Activated CD4-positive, alpha-beta T cell treated with anti-CD3 and anti-CD28 coated beads for 48 hours (primary cell): Measurements from ENCODE around the gene TIFAB.

ENCODE experiments used
- DNase-seq: peaks from one replicate; pipeline ENCODE4 v3.0.0-alpha.2; 2020

Gene TIFAB

DNA sequence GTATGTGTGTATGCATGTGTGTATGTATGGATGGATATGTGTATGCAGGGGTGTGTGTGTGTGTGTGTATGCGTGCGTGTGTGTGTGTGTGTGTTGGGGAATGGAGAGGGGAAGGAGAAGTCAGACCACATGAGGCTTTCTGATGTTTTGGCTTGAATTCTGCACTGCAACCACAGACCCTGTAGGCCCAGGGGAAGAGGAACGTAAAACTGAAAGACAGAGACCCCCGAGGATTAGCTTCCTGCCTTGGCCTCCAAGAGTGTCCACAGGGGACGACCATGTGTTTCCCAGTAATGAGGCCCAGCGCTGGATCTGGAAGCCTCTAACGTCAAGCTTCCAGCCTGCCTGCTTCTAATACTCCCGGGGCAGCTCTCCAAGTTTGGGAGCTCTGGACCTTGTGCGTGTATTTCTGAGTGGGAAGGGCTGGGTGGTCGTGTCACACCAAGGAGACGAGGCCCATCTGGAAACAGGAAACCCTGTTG, 10.8 kb downstream of the TIFAB start:
- no peak for DNase-seq

DNA sequence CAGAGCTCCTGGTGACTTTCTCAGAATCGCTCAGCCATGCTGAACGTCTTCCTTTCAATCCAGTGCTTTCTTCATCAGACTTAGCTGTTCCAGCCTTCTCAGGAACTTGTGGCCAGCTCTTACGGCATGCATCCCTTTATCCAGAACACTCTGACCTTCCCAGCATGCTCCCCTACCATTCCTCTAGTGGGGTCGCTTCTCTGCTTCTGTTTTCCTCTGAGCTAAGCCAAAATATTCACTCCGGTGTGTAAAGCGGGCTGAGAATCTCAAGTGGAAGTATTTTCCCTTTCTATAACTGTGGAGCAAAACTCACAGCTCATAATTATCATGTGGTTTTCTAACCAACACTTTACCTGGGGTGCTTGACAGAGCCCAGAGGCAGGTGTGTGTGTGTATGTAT, 11.2 kb downstream of the TIFAB start:
- no peak for DNase-seq

DNA sequence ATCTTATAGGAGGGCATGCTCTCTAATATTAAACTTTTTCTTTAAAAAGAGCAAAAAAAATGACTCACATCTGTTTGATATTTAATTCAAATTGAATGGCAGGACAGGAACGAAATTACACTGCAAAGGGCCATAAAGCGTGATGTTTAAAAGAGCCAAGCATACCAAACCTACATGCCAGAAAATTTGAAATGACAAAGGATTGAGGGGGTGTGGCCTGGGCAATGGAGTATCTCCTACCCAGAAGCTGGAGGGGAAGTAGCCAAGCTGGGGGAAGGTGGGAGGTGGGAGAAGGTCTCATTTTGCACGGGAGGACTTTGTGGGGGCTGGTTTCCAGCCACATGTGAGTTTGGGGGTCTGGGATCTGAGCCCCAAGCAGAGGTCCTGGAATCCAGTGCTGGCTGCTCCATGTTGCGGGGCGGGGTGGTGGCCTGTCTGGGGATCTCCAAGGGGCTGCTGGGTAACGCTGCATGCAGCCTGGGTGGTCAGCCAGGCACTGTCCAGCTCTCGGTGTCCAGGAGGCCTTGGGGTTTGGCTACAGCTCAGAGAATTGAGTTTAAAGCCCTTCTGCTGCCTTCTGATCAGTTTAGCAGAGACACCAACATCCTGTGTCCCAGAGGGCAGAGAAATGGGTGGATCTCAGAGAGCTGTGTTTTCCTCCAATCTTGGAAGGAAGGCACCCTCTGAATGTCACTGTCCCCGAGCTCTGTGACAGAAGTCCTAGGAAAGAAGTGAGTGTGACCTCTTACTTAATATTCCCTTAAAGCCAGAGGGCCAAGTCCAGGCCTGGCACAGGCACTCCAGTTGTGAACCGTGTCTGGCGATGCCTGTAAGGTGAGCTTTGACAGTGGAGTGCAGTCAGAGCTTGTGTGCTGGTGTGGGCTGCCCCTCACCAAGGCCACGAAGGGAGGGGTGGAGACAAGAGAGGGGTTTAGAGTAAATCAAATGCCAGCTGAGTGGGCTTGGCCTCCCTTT, 12.6 kb downstream of the TIFAB start:
- no peak for DNase-seq

DNA sequence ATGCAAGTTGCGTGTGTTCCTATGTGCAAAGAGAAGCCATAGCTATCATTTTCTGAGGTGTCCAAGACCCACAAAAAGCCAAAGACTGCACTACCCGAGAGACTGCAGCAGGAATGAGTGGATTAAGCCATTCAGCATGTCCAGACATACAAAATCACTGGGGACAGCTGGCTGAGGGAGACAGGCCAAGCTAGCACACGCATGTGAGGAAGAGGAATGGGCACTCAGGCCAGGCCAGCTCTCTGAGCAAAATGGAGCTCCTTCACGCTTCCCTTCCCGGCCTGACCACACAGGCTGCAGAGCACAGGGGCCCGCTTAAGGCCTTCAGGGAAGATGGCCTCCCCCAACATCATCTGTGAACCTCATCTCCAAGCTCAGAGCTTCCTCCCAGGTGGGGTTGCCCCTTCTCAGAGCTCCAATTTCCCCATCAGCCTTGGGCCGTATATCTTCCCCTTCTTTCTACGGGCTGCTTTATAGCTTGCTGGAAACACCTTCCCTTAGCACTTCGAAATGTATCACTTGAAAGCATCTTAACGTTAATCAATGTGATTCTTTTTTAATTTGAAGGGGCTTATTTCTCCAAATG, 13.4 kb downstream of the TIFAB start:
- DNase-seq, result no peak

DNA sequence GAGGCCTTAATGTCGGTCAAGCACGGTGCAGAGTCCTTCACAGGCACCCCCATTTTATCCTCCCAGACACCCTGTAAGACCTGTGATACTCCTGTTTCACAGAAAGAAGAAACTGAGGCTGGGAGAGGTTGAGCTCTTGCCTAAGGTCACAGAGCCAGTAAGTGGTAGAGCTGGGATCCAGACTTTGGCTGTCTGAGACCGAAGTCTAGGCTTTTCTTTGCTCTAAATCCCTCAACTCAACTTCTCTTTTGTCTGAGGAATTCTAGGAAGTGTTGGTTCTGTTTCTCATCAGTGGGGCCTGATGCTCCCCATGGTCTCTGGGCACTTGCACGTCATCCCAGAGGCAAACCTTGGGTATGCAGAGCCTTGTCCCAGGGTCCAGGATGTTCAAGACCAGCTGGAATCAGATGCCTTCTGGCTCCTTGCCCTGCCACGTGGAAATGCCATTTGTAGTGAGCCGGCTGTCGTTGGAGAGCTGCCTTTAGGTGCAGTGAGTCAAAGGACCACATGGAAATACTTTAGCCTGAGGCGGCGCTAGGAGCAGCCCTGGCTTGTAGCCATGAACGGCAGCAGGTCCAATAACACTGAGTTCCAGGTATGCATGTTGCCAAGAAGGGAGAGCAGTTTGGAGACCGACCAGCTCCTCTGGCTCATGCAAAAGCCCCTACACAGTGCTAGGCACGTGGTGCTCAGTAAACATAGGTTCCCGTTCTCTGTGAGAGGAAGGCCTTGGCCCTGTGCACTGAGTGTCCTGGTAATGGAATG, 14.2 kb downstream of the TIFAB start:
- DNase-seq, result no peak

DNA sequence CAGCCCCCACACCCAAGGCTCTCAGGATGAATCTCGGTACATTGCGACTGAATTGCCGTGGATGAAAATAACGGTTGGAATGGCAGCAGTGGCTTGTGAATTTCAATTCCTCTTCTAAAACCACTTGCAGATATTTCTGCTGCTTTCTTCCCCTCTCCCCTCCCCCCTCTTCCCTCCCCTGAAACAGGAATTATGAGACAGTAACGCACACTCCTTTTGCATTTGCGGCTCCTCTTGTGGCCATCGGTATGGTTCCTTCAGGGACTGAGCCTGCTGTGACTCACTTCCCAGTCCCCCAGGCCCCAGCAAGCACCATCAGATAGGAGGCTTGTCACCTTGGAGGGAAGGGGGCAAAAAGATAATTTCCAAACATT, 14.7 kb downstream of the TIFAB start:
- DNase-seq, result no peak

DNA sequence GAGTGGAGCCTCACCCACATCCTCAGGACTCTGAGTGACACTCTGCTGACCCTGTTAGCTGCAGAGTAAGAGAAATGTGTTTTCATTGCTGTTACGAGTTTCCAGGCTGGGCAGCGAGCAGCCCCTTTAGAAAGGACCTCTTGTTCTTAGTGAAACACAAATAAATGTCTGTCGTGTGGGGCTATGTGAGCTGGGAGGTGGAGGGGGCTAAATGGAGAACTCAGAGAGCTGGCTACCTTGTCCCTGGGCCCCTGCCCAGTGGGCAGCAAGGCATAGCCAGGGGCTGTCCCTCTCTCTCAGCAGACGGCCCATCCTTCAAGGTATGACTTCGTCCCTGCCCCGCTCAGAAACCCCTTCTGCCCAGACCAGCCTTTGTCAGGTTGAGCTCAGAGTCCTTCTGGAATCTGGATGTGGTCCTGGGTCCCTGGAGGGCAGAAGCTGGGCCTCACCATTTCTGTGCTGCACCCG, 15.2 kb downstream of the TIFAB start:
- no peak for DNase-seq

DNA sequence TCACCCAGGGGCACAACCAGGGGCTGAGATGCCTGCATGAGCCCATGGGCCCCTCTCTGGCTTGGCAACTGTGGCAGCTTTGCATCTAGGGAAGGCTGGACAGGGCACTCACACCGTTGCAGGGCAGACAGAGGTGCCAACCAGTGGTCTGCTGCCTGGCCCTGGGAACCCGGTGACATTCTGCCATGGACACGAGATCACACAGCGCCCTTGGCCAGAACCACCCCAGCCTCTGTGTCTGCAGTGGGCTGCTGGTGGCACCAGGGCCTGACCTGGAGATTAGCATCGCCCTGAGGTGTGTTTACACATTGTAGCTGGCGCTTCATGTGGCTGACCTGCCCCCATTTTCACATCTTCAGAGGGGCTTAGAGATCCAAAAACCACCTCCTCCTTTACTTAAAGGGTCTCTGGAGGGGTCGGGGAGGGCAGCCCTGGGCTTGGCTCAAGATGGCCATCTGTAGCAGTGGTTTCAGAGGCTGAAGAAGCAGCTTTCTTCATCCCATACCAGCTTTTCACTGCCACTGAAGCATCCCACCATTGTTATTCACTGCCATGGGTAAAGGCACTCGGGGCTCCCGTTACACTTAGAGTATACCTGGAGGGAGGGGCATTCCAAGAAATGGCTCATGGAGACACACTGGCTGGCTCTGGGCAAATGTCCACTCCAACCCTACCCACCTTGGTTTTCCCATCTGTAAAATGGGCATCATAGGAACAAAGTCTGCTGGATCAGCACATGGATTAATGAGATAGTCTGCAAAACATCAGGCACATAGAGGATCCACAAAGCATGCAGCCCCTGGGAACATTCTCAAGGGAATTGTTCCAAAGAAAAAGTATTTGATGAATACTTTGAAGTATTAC, 16.5 kb downstream of the TIFAB start:
- DNase-seq, result no peak

DNA sequence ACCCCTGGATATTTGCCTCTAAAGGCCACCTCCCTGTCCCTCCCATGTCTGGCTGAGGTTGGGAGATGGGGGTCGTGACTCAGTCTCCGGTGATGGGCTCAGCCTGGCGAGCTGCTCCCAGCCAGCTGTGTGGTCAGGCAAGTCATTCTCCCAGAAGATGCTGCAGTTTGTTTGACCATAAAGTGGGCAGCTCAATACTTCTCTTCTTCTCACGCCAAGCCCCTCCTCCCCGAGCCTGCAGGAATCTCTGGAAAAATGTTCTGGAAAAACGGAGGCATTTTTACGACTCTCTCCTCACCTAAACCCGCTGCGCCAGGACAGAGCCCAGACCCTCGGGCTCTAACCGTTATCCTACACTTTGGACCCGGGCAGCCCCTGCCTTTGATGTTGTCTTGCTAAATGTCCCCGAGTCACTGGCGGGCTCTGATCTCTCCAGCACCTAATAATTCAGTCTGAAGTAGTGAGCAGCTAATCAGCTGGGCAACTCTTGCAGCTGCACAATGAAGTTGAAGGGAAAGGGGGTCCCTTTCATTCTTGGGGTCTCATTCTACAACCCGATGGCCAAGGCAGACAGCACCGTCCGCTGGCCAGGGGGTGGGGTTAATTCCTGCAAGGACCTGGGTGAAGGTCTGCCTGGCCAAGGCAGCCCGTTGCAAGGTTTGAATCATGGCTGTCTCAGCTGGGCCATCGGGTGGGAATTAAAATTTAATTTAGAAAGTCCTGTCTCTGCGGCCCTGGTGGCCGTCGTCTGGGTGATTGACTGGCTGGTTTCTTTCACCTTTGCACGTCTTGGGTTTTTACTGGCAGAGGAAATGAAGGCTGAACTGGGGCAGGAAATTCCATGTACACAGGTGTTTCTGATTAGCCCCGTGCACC, 17.3 kb downstream of the TIFAB start:
- DNase-seq, result no peak

DNA sequence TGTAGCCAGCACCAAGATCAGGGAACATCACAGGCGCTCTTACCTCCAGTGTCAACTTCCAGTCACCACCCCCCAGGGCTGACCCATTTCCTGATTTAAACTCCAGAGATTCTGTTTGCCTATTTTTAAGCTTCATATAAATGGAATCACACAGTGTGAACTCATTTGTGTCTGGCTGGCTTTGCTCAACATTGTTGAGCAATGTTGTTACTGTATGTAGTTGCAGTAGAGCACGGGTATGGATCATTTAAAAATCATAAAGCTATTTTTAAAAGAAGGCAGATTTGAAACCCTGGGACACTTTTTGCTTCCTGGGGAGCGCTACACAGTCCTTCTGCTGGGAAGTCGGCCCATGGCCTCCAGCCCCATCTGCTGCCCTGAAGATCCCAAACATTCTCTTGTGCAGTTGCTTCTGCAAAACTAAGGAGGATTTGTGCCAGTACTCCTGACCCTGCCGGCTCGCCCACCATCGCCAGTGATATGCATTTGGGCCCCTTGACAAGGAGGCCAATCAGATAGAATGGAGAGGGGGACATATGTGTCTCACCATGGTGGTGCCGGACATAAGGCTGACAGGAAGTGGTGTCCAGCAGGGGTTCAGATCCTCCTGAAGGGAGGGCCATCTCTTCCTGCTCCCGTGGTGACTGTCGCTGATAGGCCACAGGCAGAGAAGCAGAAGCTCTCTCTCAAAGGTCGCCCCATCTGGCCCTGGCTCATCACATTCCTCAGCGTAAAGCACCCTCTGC, 18.3 kb downstream of the TIFAB start:
- no peak for DNase-seq

DNA sequence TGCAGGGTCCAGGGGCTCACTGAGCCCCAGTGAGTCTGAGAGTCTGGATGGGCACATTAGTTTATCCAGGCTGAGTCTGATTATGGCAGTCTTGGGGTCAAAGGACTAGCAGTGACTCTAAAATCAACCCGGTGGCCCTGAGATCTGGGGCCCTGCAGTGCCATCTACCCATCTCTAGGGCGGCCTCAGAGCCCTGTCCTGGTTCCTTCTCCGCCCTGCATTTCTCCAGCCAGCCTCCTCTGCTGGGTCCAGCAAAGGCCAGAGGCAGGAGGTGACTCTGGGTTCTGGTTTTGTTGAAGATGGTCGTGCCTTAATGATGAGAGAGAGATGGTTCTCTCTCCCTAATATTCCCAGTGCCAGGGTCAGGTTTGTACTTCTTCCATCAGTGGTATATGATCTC, 20.0 kb downstream of the TIFAB start:
- DNase-seq, result no peak

DNA sequence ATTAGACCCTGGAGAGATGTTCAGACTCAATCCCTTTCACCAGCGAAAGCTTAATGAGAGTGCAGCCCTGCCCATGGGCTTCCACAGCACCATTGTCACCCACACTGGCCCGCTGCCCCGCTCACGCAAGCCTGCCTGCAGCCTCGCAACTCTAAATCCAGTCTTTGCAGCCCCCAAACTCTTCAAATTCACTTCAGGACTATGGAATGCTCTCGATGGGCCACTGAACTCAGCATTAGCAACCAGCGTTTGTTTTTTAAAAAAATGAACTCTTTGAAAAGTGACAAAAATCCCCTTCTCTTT, 22.1 kb downstream of the TIFAB start:
- DNase-seq, result no peak

DNA sequence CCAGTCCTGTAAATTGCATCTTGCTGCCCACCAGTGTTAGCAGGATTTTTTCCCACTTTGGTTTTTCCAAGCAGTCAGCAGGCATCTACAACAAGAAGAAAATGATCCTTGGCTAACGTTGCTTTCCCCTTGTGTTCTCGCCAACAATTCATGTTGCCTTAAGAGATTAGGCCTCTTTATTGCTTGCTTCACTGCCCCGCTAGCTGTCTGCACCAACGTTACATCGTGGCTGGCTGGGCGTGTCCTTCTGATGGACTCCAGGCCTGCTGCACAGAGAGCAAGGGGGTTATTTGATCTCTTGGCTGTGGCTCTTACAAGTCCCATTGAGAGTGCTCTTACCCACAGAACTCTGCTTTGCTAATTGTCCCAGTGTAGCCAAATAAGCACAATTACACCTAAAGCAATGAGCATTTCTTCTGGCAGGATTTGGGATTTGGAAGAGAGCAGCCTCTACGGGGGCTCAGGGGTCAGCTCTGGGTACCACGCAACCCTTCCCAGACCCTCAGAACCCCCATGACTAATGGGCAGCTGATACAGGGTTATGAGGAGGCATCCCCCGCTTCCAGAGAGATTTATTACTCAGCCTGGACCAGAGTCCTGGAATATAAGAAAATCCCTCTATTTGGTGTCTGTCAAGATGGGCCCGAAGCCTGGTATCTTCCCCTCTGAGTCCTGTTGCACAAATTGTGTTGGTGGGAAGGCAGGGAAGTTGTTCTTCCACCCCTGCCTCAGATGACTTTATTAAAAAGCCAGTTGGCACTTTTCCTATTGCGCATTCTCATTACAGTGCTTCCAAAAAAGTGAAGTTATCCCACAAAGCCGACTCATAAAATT, 22.6 kb downstream of the TIFAB start:
- DNase-seq, result no peak

DNA sequence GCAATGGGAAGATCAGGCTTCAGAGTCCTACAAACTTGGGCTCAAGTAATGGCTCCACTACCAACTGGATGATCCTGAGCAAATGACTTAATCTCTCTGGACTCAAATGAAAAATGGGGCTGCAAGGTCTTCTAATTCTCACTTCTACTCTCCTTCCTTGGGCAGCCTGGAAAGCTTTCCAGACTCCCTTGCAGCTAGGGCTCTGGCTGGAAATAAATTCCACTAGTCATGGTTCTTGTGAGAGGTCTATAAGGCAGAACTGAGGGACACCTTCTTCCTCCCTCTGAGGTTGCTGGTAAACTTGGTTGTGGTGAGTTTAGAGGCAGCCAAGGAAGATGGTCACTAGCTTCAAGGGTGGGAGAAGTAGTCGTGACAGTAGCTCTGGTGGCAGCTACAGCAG, 23.6 kb downstream of the TIFAB start:
- DNase-seq, result no peak

DNA sequence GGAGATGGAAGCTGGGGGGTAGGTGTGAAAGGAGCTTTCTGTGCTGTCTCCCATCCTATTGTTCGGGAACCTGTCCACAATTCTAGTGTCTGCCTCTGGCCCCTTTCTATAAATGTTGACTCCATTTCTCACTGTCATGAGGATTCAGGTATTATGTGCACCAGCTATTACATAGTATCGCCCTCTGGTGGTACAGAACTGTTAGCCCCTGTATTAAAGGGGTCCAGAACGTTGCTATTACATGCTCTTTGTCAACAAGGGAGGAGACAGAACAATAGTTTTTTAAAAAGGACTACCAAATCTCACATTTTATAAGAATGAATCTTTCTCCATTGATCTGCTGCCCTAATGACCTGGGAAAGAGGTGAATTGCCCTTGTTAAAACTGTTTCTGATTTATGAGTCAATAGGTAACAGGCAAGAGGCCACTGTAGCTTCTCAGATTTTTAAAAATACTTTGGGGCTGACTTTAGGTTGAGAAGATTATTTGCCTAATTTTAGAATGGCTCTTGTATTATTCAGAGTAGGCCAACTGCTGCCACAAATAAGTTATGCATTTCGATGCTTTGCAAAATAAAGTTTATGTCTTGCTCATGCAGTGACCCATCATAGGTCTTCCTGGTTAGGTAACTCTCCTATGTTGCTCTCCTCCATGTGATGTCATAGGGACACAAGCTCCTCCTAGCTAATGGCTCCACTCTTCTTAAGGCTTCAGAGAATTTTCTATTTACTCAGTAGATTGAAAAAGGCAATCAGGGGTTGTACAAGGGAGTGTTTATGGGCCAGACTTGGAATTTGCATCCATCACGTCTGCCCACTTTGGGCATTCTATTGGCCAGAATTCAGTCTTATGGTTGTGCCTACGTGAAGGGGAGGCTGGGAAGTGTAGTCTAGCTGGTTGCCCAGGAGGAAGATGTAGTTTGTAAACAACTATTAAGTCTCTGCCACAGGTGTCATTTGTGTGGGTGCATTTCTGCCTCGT, 25.8 kb downstream of the TIFAB start:
- DNase-seq, result peak; percentile 36

DNA sequence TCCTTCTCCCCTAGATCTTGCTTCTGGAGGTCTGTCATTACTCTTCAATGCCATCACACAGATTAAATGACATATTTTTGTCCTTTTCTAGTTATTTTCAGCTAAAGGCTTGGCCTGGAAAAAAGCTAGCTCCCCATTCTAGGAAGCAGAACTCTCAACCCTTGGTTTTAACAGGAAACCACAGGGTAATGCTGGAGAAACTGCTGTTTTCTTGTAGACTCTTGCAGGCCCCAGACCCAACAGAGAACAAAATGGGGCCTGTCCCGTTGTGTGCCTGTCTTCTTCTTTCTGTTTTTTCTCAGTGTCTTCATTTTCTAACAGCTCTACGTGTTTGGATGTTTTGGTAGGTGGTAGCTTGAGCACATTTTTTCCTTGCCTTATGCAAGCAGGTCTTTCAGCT, 26.5 kb downstream of the TIFAB start:
- DNase-seq, result no peak

DNA sequence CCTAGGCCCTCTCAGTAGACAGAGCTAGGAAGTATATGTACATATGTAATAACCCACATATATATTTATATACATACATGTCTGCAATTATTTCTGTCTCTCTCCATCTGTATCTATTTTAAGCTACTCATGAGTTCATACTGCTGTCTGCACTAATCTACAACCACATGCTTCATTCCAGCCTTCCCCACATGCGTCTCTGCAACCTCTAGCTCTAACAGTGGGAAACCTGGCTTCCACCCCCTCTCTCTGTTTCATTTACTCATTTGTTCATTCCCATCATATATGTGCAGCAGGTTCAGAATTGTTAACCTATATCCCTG, 28.3 kb downstream of the TIFAB start:
- no peak for DNase-seq

DNA sequence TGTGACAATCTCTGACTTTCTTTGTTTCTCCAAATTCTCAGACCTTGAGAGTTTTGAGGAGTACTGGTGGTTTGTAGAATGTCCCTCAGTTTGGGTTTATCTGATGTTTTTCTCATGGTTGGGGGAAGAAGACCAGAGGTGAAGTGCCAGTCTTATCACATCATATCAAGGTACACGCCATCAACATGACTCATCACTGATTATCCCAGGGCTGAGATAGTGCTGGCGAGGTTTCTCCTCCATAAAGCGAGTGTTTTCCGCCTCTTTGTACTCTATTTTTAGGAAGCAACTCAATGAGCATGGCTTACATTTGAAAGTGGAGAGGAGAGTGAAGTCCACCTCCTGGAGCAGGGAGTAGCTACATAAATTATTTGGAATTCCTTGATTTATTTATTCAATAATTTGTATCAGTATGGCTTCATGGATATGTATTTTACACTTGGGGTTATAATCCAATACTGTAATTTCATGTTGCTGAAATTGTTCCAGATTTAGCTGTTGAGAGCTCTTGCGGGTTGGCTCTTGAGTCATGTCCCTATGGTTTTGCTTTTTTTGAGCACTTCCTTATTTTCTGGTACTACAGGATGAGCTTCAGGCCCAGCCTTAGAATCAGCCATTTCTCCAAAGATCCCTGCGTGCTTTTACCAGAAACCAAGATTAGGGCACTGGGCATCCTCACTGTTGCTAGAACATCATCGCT, 28.9 kb downstream of the TIFAB start:
- no peak for DNase-seq
